WTC11 (cell line): ENCODE data around the gene WDR82. TPM values are rescaled to one million over a fixed set of nuclear protein-coding genes. Genes with fewer than 3 reads are reported as not detected.

Experiments
- ATAC-seq: fragments of 200-7000 bp; cut with Tn5 transposase; 2 replicates; pipeline ENCODE4 v1.10.0; 2021; ENCODE audit warnings: mild to moderate bottlenecking, moderate library complexity
- CTCF ChIA-PET: fragments of 300-600 bp; sonication (Branson Sonifier 250); formaldehyde crosslinking; loops from one replicate; lab custom pipeline; 2021; ENCODE audit warnings: antibody characterized with exemption; lab: Charles Lee
- POLR2A ChIA-PET: fragments of 350-600 bp; sonication (Branson Sonifier 250); formaldehyde crosslinking; loops from one replicate; lab custom pipeline; 2021; ENCODE audit warnings: antibody characterized with exemption; lab: Charles Lee
- DNase-seq: peaks from one replicate; pipeline ENCODE4 v3.0.0; 2021; ENCODE audit warnings: low spot score
- H3K27ac Mint-ChIP-seq: 2 replicates; pipeline ENCODE4 v1.8.0; 2021; ENCODE audit warnings: mixed read lengths
- H3K27me3 Mint-ChIP-seq: 2 replicates; pipeline ENCODE4 v1.8.0; 2021; ENCODE audit warnings: low read depth, mild to moderate bottlenecking, moderate library complexity, mixed read lengths
- H3K36me3 Mint-ChIP-seq: 2 replicates; pipeline ENCODE4 v1.8.0; 2021; ENCODE audit warnings: mixed read lengths
- H3K4me1 Mint-ChIP-seq: 2 replicates; pipeline ENCODE4 v1.8.0; 2022; ENCODE audit warnings: mixed read lengths
- H3K4me3 Mint-ChIP-seq: 2 replicates; pipeline ENCODE4 v1.8.0; 2021; ENCODE audit warnings: mild to moderate bottlenecking, moderate library complexity, mixed read lengths
- H3K9me3 Mint-ChIP-seq: 2 replicates; pipeline ENCODE4 v1.8.0; 2021; ENCODE audit warnings: mixed read lengths
- ARID4B ChIP-seq: sonication (generic); formaldehyde crosslinking; IDR thresholded peaks from 2 replicates; pipeline ENCODE4 v1.8.0; 2023; ENCODE audit warnings: missing genetic modification reagents, mild to moderate bottlenecking, borderline replicate concordance
- E2F5 ChIP-seq: sonication (generic); formaldehyde crosslinking; IDR thresholded peaks from 2 replicates; pipeline ENCODE4 v1.8.1; 2022; ENCODE audit warnings: mild to moderate bottlenecking, moderate library complexity, missing genetic modification reagents
- ETV6 ChIP-seq: sonication (generic); formaldehyde crosslinking; IDR thresholded peaks from 2 replicates; pipeline ENCODE4 v1.8.1; 2022; ENCODE audit warnings: mild to moderate bottlenecking, missing genetic modification reagents
- FOXK1 ChIP-seq: sonication (generic); formaldehyde crosslinking; IDR thresholded peaks from 2 replicates; pipeline ENCODE4 v1.8.0; 2022; ENCODE audit warnings: mild to moderate bottlenecking, moderate library complexity, missing genetic modification reagents
- MAX ChIP-seq: sonication (generic); formaldehyde crosslinking; IDR thresholded peaks from 2 replicates; pipeline ENCODE4 v1.8.0; 2022; ENCODE audit warnings: mild to moderate bottlenecking, missing genetic modification reagents
- NR1H2 ChIP-seq: sonication (generic); formaldehyde crosslinking; IDR thresholded peaks from 2 replicates; pipeline ENCODE4 v1.9.0; 2021; ENCODE audit warnings: mild to moderate bottlenecking, moderate library complexity, missing genetic modification reagents
- SP1 ChIP-seq: sonication (generic); formaldehyde crosslinking; conservative IDR thresholded peaks from 2 replicates; pipeline ENCODE4 v1.8.1; 2022; ENCODE audit warnings: missing genetic modification reagents
- TCF7 ChIP-seq: sonication (generic); formaldehyde crosslinking; IDR thresholded peaks from 2 replicates; pipeline ENCODE4 v1.8.0; 2022; ENCODE audit warnings: mild to moderate bottlenecking, low read depth, missing genetic modification reagents, moderate library complexity
- TEAD1 ChIP-seq: sonication (generic); formaldehyde crosslinking; IDR thresholded peaks from 2 replicates; pipeline ENCODE4 v1.8.0; 2022; ENCODE audit warnings: mild to moderate bottlenecking, missing genetic modification reagents
- ZNF219 ChIP-seq: sonication (generic); formaldehyde crosslinking; IDR thresholded peaks from 2 replicates; pipeline ENCODE4 v1.8.0; 2023; ENCODE audit warnings: missing genetic modification reagents, mild to moderate bottlenecking, borderline replicate concordance
- total RNA-seq: library from RNA; stranded (reverse); gene quantifications from 3 replicates; pipeline ENCODE4 v1.2.3, GENCODE V29; 2021
- TF ChIP-seq, protein P1 (sequence below): sonication (generic); formaldehyde crosslinking; IDR thresholded peaks from 2 replicates; pipeline ENCODE4 v1.8.1; 2023; ENCODE audit warnings: mild to moderate bottlenecking, moderate library complexity, missing genetic modification reagents
- TF ChIP-seq, protein P2 (sequence below): sonication (generic); formaldehyde crosslinking; IDR thresholded peaks from 2 replicates; pipeline ENCODE4 v1.8.1; 2022; ENCODE audit warnings: mild to moderate bottlenecking, missing genetic modification reagents, moderate library complexity, borderline replicate concordance
- TF ChIP-seq, protein P3 (sequence below): fragments of 250-450 bp; sonication (Bioruptor Pico); IDR thresholded peaks from 2 replicates; pipeline ENCODE4 v1.9.0; 2021; ENCODE audit warnings: mild to moderate bottlenecking

Gene WDR82
- total RNA-seq, 1 experiment from 2014 or later: 69.7 TPM

DNA sequence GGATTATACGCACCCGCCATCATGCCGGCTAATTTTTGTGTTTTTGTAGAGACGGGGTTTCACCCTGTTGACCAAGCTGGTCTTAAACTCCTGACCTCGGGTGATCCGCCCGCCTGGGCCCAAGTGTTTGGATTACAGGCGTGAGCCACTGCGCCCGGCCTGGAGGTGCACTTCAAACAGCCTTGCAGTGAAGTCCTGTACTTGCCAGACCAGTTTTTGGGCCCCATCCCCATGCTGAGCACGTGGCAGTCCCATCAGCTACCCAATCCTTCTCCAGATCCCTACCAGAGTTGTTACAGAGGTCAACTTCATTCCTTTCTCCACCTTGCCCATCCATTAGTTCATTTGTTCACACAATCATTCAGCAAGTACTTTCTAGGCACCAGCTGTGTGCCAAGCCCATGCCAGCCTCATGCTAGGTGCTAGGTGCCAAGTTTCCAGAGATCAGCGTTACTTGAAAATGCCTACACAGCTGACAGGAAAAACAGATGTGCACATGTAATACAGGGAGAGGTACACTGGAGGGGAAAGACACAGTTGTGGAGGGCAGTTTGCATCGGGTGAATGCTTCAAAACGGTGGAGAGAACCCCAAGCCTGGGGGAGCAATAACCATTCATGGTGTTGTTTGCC lies 39.9 kb upstream of the WDR82 start:
- no peak overlapping the region for H3K27ac Mint-ChIP-seq
- no peak for TF ChIP-seq NR1H2 (CRISPR knock-in tag)
- TF ChIP-seq ZNF219: no peak
- TF ChIP-seq FOXK1 (CRISPR knock-in tag): no peak
- TF ChIP-seq, protein P1, sequence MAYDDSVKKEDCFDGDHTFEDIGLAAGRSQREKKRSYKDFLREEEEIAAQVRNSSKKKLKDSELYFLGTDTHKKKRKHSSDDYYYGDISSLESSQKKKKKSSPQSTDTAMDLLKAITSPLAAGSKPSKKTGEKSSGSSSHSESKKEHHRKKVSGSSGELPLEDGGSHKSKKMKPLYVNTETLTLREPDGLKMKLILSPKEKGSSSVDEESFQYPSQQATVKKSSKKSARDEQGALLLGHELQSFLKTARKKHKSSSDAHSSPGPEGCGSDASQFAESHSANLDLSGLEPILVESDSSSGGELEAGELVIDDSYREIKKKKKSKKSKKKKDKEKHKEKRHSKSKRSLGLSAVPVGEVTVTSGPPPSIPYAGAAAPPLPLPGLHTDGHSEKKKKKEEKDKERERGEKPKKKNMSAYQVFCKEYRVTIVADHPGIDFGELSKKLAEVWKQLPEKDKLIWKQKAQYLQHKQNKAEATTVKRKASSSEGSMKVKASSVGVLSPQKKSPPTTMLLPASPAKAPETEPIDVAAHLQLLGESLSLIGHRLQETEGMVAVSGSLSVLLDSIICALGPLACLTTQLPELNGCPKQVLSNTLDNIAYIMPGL (CRISPR knock-in tag): no peak
- ChIA-PET CTCF (interaction anchor here (0.6 to 2.0 kb wide), 9 partner anchors 18 to 128 kb away, joined by 3 to 16 read pairs (median 8); partner anchors contain the start of gene WDR82), POLR2A (interaction anchor here (1.0 to 1.4 kb wide), 4 partner anchors 20 to 218 kb away, joined by 3 to 4 read pairs (median 3); partner anchors contain the start of gene UQCC5)
- H3K4me1 Mint-ChIP-seq: peaks cover 6% of the 10 kb centered on the region; the same call in 1 of the 2 replicates
- H3K9me3 Mint-ChIP-seq: no peaks in the 10 kb centered on the region
- peaks cover 27% of the 10 kb centered on the region for H3K27me3 Mint-ChIP-seq
- no peaks in the 10 kb centered on the region for H3K36me3 Mint-ChIP-seq
- no peak for ATAC-seq
- DNase-seq: no peak
- 0 out of 2 replicates have a peak overlapping the region, but pooled peaks have one; percentile 67 for H3K4me3 Mint-ChIP-seq

DNA sequence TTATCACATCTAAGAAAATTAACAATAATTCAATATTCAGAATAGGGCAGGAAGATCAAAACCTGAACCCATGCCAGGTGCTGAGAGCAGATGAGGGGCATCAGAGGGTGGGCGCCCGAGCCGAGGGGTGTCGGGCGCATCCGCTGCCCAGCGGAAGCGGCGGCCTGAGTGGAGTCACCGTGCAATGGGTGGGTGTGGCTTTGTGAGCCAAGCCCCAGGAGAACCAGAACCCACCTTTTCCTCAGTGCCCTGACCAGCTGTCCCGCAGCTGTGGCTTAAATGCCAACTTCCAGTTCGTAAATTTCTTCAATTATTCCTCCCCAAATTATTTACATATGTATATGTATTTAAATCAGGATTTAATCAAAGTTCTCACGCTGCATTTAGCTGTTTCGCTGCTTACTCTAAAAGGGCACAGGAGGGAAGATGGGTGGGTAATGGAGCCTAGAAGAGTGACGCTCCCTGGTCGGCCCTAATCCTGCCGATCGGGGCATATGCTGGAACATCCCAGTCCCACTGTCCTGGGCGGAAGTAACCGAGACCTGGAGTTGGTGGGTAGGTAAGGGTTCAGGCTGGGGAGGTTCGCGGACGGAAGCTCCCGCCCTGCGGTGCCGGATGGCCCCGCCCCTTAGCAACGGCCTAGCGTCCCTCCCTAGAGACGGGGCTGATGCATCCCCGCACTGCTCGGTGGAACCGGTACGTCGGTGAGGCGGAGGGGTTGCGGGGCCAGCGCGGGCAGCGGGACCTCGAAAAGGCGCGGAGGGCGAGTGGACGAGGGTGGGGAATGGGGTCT lies 39.0 kb upstream of the WDR82 start:
- DNase-seq (peak; percentile 93), ATAC-seq (peak; percentile 97)
- 0 out of 2 replicates have a peak, but pooled peaks have one; percentile 28 for TF ChIP-seq TEAD1 (CRISPR knock-in tag)
- TF ChIP-seq SP1 (CRISPR knock-in tag): peak; percentile 58
- 0 out of 2 replicates have a peak, but pooled peaks have one; percentile 41 for TF ChIP-seq E2F5 (CRISPR knock-in tag)
- peak; percentile 40; the same call in 1 of the 2 replicates for TF ChIP-seq ARID4B (CRISPR knock-in tag)
- TF ChIP-seq TCF7 (CRISPR knock-in tag): no peak
- TF ChIP-seq ETV6 (CRISPR knock-in tag): 0 out of 2 replicates have a peak, but pooled peaks have one; percentile 12
- 0 out of 2 replicates have a peak, but pooled peaks have one; percentile 51 for TF ChIP-seq MAX (CRISPR knock-in tag)
- TF ChIP-seq, protein P2, sequence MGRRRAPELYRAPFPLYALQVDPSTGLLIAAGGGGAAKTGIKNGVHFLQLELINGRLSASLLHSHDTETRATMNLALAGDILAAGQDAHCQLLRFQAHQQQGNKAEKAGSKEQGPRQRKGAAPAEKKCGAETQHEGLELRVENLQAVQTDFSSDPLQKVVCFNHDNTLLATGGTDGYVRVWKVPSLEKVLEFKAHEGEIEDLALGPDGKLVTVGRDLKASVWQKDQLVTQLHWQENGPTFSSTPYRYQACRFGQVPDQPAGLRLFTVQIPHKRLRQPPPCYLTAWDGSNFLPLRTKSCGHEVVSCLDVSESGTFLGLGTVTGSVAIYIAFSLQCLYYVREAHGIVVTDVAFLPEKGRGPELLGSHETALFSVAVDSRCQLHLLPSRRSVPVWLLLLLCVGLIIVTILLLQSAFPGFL: no peak
- TF ChIP-seq, protein P3, sequence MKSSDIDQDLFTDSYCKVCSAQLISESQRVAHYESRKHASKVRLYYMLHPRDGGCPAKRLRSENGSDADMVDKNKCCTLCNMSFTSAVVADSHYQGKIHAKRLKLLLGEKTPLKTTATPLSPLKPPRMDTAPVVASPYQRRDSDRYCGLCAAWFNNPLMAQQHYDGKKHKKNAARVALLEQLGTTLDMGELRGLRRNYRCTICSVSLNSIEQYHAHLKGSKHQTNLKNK: no peak
- no peak overlapping the region; the same call in 1 of the 2 replicates for H3K27ac Mint-ChIP-seq
- H3K36me3 Mint-ChIP-seq: no peaks in the 10 kb centered on the region
- H3K4me3 Mint-ChIP-seq: peak overlapping the region; percentile 67
- H3K27me3 Mint-ChIP-seq: peaks cover 27% of the 10 kb centered on the region
- H3K9me3 Mint-ChIP-seq: no peaks in the 10 kb centered on the region
- CTCF ChIA-PET: interaction anchor here (0.6 to 2.0 kb wide), 10 partner anchors 13 to 129 kb away, joined by 3 to 16 read pairs (median 6); partner anchors contain the start of gene WDR82
- H3K4me1 Mint-ChIP-seq: peaks cover 6% of the 10 kb centered on the region; the same call in 1 of the 2 replicates
- POLR2A ChIA-PET: interaction anchor here (0.6 to 1.4 kb wide), 5 partner anchors 19 to 219 kb away, joined by 3 to 4 read pairs (median 3); partner anchors contain the start of gene UQCC5
